Left colon (tissue), 2 donors: ENCODE measurements around the gene PHTF2. TPM values are rescaled to one million over a fixed set of nuclear protein-coding genes. Genes with fewer than 3 reads are reported as not detected.
A peak's percentile ranks its signal among the peaks of the same experiment; 100 is the strongest.
"Not testable (repeated sequence)": the region's sequence is repeated elsewhere in the genome, so short reads cannot be mapped to it uniquely, and the experiment has no call there.

Source experiments
- ATAC-seq: fragments of 200-7000 bp; cut with Tn5 transposase; one replicate; pipeline ENCODE4 v1.9.1; 2020; ENCODE audit warnings: mild to moderate bottlenecking, moderate library complexity
- DNase-seq, 2 donors: peaks; one replicate each; pipeline ENCODE4 v3.0.0-alpha.2; 2020
- intact Hi-C, 2 donors: fragments of 100-400 bp; cut with DNase I in 1 of 2; cut with micrococcal nuclease in 1 of 2; formaldehyde crosslinking; loops; one replicate each; pipeline versions ENCODE4 v1.11.2 to v1.14.0; 2022; cut with DNase I, micrococcal nuclease
- total RNA-seq, 2 donors: library from RNA; stranded (reverse); fragmentation: NEBNext Ultra II Directional; extraction: Animal tissue kit (Norgen Biotek cat#: 25700); gene quantifications; one replicate each; pipeline ENCODE4 v1.2.1, GENCODE V29; 2021
- donor health status: DM: no; HTN: no; CAD: no.
- donor health status: DM: yes; HTN: yes; CAD: no.

Gene PHTF2
- total RNA-seq, 2 donors from 2014 or later = 10.6 to 11.3 TPM

DNA sequence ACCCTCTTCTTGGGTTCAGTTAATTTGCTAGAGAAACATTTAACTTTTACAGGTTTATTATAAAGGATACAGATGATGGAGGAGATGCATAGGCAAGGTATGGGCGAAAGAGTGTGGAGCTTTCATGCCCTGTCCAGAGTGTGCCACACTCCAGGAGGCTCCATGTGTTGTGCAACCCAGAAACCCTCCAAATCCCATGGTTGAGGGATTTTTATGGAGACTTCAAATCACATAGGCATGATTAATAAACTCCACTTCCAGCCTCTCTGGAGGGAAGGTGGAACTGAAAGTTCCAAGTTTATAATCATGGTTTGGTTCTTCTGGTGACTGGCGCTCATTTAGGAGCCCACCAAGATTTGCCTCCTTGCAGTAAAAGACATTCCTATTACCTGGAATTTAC, 159.9 kb downstream of the PHTF2 start:
- ATAC-seq = peak; percentile 15
- intact Hi-C loops = no loop called here
- DNase-seq = no peak

GRCh38 chr7:77959080-77959479, 160.5 kb downstream of the PHTF2 start:
- DNase-seq = no peak

DNA sequence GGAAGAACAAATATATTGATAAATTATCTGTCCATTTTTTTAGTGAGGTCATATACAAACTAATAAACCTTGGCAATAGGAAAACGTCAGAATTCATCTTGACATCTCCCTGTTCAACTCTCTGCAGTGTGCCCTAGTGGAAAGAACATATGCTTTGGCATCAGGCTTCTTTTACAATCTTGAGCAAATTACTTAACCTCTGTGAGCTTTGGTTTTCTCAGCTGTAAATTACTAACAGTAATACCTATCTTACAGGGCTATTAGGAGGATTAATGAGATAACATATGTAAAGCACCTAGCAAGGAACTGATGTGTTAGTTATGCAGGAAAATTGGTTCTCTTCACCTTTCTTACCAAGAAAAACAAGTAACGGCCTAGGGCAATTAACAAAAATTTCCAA, 161.8 kb downstream of the PHTF2 start:
- intact Hi-C loops = no loop called here
- ATAC-seq (no peak), DNase-seq (no peak)

More at GRCh38 chr7:77959080-77959479, 160.5 kb downstream of the PHTF2 start:
- ATAC-seq = peak; percentile 88
- intact Hi-C loops = no loop called here

GRCh38 chr7:77967429-77967828, 168.9 kb downstream of the PHTF2 start:
- ATAC-seq = no peak
- DNase-seq = no peak
- intact Hi-C loops = no loop called here

GRCh38 chr7:77971726-77972125, 173.2 kb downstream of the PHTF2 start:
- DNase-seq (no peak), ATAC-seq (no peak)
- intact Hi-C loops = no loop called here

- intact Hi-C loops = no loop called here
- no peak for ATAC-seq
- no peak for DNase-seq
These were observed 177.3 kb downstream of the PHTF2 start for GRCh38 chr7:77975672-77976480.

DNA sequence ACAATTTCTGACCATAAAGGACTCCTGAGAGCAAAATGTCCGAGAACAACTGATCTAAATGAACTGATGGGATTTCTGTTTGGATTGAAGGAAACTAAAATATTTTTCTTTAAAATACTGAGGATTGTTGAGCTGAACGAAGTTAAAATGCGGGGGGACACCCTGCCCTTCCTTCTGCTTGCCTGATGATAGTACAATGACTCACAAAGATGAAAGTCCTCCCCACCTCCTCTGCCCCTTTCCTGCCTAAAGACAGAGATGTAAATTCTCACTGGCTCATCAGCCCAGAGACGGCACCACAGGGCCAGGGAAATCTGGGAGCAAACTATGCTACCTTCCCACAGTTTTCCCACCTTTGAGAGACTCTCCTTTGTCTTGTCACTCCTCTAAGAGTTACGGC, 180.6 kb downstream of the PHTF2 start:
- ATAC-seq = no peak
- intact Hi-C loops = no loop called here
- DNase-seq = no peak

GRCh38 chr7:77980087-77980713, 181.6 kb downstream of the PHTF2 start:
- ATAC-seq (no peak), DNase-seq (no peak)
- intact Hi-C loops = no loop called here

- ATAC-seq = no peak
- intact Hi-C loops = no loop called here
- DNase-seq = no peak
These were observed 184.5 kb downstream of the PHTF2 start for GRCh38 chr7:77982926-77983550.

DNA sequence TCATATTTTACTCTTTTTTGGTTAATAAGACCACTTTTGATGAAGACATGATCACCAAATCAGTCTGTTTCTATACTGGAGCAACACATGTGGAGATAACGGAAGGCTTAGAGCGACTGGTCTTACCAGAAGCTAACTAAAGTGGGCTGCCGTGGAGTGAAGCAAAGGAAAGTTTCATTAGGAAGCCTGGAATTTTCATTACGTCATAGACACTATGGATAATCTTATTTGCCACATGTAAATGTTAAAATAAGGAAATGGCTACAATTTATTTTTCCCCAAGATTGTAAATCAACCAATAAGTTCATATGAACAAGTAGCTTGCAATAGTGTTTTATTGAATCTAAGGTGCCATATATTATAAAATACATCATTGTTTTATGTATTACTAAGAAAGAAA, 185.4 kb downstream of the PHTF2 start:
- ATAC-seq (no peak), DNase-seq (no peak)
- intact Hi-C loops = no loop called here

- ATAC-seq (no peak), DNase-seq (no peak)
- intact Hi-C loops = no loop called here
These were observed 186.8 kb downstream of the PHTF2 start for GRCh38 chr7:77985232-77985973.

- ATAC-seq = no peak
These were observed 187.4 kb downstream of the PHTF2 start for GRCh38 chr7:77985974-77986339.

GRCh38 chr7:77989981-77990566, 191.5 kb downstream of the PHTF2 start:
- DNase-seq (peak; percentile 70 to 86), ATAC-seq (peak; percentile 99)
- intact Hi-C loops = no loop called here

More at GRCh38 chr7:77985974-77986339, 187.4 kb downstream of the PHTF2 start:
- DNase-seq = no peak
- intact Hi-C loops = no loop called here

GRCh38 chr7:77991656-77992055, 193.1 kb downstream of the PHTF2 start:
- intact Hi-C loops = no loop called here
- no peak for DNase-seq
- peak; percentile 58 for ATAC-seq

DNA sequence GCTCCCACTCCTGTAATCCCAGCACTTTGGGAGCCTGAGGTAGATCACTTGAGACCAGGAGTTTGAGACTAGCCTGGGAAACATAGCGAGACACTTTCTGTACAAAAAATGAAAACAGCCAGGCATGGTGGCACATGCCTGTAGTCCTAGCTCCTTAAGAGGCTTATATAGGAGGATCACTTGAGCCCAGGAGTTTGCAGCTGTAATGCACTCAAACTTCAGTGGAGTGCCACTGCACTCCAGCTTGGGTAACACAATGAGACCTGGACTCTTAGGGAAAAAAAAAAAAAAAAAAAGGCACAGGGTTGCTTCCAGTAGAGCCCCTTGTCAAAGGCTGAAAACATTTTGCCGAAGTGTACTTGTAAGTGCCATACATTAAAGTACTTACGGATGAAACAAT, 195.3 kb downstream of the PHTF2 start:
- ATAC-seq (no peak), DNase-seq (no peak)
- intact Hi-C loops = no loop called here

GRCh38 chr7:77995717-77996116, 197.1 kb downstream of the PHTF2 start:
- no peak for ATAC-seq
- intact Hi-C loops = no loop called here
- no peak for DNase-seq

DNA sequence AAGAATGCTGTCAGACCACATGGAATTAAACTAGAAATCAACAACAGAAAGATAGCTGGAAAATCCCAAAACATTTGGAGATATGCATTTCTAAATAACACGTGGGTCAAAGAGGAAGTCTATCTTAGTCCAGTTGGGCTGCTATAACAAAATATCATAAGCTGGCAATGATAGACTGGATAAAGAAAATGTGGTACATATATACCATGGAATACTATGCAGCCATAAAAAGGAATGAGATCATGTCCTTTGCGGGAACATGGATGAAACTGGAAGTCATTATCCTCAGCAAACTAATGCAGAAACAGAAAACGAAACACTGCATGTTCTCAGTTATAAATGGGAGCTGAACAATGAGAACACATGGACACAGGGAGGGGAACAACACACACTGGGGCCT, 200.6 kb downstream of the PHTF2 start:
- DNase-seq, ATAC-seq, intact Hi-C loops: not testable (repeated sequence)

- DNase-seq (no peak), ATAC-seq (no peak)
- intact Hi-C loops = no loop called here
These were observed 203.4 kb downstream of the PHTF2 start for GRCh38 chr7:78002021-78002420.

DNA sequence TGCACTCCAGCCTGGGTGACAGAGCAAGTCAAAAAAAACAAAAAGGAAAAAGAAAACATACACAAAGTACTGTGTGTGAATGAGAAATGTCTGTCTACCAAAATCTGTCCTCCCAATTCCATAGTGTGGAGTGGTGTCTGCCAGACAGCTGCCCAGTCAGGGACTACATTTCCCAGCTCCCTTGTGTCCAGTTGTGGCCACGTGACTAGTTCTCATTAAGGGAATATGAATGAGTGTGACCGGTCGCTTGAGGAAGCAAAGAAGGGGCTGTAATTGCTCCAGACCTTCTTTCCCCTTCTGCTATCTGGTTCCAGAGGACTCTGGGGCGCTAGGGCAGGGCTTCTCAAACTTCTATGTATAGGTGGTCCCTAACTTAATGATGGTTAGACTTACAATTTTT, 204.1 kb downstream of the PHTF2 start:
- intact Hi-C loops = no loop called here
- no peak for DNase-seq
- ATAC-seq = no peak
